ENCODE measurements around the gene MAGI1.
A peak's percentile ranks its signal among the peaks of the same experiment; 100 is the strongest.
"Not testable (repeated sequence)": the region's sequence is repeated elsewhere in the genome, so short reads cannot be mapped to it uniquely, and the experiment has no call there.

Gene MAGI1

GRCh38 chr3:65739901-65740541 lies 298.7 kb downstream of the MAGI1 start:
- no peak for DNase-seq

GRCh38 chr3:65734792-65735191 lies 303.9 kb downstream of the MAGI1 start:
- peak; percentile 18 for DNase-seq

DNA sequence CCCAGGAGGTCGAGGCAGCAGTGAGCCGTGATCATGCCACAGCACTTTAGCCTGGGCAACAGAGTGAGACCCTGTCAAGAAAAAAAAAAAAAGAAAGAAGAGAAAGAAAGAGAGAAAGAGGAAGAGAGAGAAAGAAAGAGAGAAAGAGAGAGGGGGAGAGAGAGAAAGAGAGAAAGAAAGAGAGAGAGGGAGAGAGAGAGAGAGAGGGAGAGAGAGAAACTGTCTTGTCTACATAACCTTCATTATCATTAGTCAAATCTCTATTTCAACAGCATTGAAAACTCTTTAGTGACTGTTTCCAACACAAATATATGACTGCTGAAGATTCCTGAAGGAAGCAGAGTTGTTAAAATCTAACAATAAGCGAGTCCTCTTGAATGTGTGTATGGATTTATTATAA lies 304.3 kb downstream of the MAGI1 start:
- DNase-seq, result no peak

DNA sequence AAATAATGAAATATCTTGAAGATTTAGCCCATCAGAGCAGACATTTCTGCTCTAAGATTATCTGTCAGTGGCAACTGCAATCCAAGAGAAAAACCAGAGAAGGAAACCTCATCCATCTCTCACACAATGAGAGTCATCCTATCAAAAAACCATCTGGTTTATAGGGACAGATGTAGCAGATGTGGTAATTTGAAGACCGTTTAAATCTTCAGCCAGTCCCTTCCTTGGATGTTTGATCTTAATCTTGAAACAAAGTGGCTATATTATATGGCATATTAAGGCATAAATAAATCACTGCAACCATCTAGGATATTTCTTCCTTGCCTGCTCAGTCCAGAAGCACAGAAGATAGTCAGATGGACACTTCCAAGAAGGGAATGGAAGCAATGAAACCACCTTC lies 305.3 kb downstream of the MAGI1 start:
- no peak for DNase-seq

- peak; percentile 72 for DNase-seq
Measured at GRCh38 chr3:65732051-65732935, 306.4 kb downstream of the MAGI1 start.

DNA sequence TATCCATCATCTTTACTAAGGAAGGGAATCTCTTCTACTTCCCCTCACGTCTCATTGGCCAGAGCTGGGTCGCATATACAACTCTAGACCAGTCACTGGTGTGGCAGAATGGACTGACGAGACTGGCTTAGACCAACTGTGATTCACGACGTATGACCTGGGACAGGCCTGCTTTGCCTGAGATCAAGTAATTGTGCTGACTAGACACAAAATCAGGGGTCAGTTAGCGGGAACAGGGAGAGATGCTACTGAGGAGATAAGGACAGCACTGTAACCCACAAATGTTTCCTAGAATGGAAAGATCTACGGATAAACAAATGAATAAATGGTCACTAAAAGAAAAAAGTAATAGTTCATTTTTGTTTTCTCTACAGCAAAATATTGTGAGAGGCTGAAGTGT lies 308.3 kb downstream of the MAGI1 start:
- no peak for DNase-seq

DNA sequence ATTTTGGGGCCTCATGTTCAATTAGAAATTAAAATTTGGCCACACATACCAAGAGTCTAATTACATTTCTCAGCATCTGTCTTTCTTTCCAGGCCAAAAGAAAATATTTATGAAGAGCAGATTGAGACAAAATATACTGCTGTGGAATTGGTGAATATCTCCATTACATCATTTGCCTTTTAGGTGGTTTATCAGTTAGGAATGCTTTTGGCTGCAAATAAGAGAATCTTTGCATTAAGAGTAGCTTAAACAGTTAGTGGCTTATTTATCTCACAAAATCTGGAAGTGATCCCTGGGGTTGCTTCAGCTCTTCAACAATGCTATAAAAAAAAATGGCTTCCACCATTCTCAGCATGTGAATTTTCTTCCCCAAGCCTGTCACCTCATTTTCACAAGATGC lies 308.7 kb downstream of the MAGI1 start:
- no peak for DNase-seq

DNA sequence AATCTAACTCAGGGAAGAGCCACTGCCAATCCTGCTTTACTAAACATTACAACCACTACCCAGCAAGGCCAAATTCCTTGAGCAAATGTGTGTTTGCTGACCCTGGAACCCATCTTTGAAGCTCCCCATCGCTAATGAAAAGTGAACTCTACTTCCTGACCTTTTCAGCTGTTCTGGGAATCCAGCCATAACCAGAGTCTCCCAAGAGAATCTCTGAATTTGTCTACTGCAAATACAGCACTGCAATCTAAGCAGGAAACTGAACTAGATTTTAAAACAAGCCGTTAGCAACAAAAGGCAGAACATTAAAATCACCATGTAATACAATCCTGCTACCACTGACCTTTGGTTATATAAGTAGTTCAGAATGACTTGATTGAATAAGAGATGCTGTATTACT lies 309.2 kb downstream of the MAGI1 start:
- peak; percentile 82 for DNase-seq

DNA sequence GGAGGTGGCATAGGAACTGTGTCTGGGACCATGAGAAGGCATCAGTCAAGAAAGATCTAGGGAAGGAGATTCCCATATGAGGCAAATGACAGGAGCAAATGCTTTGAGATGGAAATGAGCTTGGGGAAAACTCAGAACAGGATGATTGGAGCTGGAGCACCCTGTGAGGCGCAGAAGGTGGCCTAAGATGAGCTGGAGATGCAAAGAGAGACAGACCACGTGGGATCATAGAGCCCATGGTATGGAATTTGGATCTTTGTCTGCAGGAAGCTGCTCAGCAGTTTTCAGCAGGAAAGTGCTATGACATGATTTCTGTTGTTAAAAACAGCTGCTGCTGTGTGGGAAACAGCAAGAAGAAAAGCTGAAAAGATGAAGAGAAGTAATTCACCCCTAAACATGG lies 310.6 kb downstream of the MAGI1 start:
- no peak for DNase-seq

- no peak for DNase-seq
Measured at GRCh38 chr3:65723985-65724384, 314.7 kb downstream of the MAGI1 start.

DNA sequence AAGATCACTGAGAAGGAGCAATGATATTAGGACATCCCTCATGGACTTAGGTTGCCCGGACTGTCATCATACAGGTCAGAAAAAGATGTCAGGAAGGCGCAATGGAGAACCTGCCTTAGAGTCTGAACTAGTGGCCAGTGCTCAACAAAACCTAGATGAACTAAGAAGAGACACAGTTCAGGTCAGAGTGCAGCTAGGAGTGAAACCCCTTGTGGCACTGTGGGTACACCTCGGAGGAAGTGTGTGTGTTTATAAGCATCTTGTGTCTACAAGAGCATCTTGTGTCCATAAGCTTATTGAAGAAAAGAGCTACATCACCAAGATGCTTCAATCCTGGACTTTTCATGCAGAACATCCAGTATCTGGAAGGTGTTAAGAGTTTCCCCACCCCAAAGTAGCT lies 315.7 kb downstream of the MAGI1 start:
- no peak for DNase-seq

DNA sequence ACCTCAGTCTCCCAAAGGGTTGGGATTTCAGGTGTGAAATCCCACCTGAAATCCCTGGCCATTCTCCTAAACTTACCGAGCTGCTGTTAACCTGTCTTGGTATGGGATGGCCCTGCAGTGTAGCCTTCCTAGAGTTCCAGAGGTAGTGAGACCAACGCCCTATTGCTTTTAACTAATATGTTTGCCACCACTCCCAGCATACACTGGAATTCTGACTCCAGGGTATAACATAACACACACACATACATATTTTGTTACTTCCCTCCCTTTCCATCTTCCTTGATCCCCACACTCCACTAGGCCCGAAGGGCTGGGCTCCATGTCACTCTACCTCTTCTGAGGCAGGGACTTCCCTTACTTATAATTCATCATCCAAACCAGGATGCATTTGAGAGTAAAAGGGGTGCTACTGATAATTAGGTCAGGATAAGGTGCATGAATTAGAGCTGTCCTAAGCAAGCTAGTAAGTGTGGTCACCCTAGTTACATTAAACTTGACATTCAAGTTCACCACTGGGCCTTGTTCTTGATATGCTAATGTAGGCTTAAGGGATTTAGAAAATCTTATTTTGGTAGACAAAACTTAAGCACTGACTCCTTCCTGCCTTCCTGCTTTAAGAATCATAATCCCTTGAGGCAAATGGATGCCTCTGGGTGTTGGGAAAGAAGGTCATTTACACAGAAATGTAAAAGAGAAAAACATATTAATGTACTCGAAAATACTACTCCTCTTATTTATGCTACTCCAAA lies 317.6 kb downstream of the MAGI1 start:
- DNase-seq, result no peak

- not testable (repeated sequence) for DNase-seq
Measured at GRCh38 chr3:65719639-65720038, 319.1 kb downstream of the MAGI1 start.

DNA sequence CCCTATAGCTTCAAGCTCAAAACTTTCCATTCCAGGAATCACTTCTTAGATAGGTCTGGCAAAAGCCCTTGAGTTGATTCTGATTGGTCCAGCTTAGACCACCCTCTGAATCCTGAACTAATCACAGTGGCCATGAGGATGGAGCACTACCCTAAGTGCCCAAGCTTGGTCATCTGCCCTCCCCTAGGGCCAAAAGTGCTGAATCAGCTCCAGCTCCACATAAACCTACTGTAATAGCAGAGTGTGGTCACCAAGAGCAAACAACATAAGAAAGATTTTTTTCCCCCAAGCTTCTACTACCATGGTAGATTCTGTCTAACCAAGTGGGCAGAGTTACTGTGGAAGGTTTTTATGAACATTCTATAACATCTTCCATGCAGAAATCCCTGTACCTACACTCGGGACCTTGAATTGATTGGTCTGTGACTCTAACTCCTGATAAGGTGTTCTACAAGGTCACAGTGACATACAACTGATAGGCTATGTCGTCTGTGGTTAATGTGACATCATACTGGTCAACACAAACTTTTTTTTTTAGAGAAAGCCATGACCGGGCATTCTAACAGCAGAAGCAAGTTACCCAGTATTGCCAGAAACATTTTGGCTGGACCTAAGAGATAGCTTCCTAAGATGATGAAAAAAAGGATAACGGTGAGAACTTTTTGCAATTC lies 320.9 kb downstream of the MAGI1 start:
- DNase-seq, result no peak

GRCh38 chr3:65716071-65716751 lies 322.5 kb downstream of the MAGI1 start:
- peak; percentile 47 for DNase-seq

- DNase-seq, result no peak
Measured at GRCh38 chr3:65714134-65714533, 324.6 kb downstream of the MAGI1 start.

GRCh38 chr3:65713016-65713415 lies 325.7 kb downstream of the MAGI1 start:
- peak; percentile 7 for DNase-seq

DNA sequence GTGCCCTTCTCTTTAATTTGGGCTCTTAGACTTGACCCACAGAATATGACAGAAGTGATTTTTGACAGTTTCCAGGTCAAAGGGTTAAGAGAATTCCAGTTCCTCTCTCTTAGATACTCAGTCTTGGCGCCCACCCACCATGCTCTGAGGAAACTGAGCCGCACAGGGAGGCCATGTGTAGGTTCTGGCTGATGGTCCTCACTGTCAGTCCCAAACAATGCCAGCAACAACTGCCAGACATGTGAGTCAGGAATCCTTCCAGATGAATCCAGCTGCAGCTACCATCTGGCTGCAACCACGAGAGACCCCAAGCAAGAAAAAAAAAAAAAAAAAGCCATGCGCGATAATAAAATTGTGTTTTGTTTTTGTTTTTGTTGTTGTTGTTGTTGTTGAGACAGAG lies 326.6 kb downstream of the MAGI1 start:
- no peak for DNase-seq

GRCh38 chr3:65706776-65707568 lies 331.7 kb downstream of the MAGI1 start:
- DNase-seq, result no peak

GRCh38 chr3:65706301-65706700 lies 332.4 kb downstream of the MAGI1 start:
- DNase-seq, result no peak

- no peak for DNase-seq
Measured at GRCh38 chr3:65703820-65704219, 334.9 kb downstream of the MAGI1 start.

- DNase-seq, result no peak
Measured at GRCh38 chr3:65703026-65703425, 335.7 kb downstream of the MAGI1 start.

Measured in NCI-H69 (cell line).